DMS79 (cell line): ENCODE results near the gene CHCHD2.
"Not testable (repeated sequence)": the region's sequence is repeated elsewhere in the genome, so short reads cannot be mapped to it uniquely, and the experiment has no call there.

Experiments
- DNase-seq: peaks from one replicate; lab custom pipeline; 2025; lab: John Stamatoyannopoulos, UW

The CHCHD2 gene

DNA sequence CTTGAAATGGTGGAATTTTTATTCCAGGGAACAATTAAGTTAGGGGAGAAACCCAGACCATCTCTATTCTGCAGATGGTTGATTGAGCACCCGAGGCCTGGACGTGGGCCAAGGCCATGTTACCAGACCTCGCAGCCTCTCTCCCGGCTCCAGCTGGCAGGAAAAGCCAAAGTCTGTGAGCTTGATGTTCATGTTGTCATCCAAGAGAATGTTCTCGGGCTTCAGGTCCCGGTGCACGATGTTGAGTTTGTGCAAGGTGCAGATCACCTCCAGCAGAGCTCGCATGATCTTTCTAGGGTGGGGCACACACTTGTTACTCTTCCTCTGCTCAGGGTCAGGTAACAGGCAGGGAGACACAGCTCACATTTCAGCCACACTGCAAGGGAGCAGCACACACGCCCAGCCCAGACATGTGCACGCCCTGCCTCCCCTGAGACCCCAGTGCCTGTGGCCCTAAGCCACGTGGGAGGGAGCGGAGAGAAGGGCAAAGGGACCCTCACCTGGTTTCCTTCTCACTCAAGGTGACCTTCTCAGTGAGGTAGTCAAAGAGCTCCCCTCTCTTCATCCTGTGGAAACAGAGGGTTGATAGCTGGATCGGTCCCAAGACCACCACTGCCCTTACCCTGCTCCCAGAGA is 23.0 kb downstream of the CHCHD2 start:
- DNase-seq = peak; percentile 62

GRCh38 chr7:56081626-56082340 is 24.5 kb downstream of the CHCHD2 start:
- DNase-seq = no peak

GRCh38 chr7:56080726-56081435 is 25.4 kb downstream of the CHCHD2 start:
- DNase-seq = not testable (repeated sequence)

- peak; percentile 82 for DNase-seq
Observed at GRCh38 chr7:56079450-56080185, 26.7 kb downstream of the CHCHD2 start.

DNA sequence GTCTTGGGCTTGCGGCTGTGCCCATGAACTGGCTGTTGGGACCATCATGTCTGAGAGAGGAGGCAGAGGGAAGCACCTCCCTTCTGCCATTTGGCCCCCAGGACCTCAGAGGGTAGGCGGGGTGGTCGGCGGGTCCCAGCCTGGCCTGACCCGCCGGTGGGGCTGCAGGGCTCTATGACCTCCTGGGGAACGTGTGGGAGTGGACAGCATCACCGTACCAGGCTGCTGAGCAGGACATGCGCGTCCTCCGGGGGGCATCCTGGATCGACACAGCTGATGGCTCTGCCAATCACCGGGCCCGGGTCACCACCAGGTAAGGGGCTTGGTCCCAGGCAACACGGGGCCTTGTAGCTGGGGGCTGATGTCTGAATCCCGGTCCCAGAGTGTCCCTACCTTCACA is 28.1 kb downstream of the CHCHD2 start:
- DNase-seq = no peak

- no peak for DNase-seq
Observed at GRCh38 chr7:56077681-56078080, 28.6 kb downstream of the CHCHD2 start.

DNA sequence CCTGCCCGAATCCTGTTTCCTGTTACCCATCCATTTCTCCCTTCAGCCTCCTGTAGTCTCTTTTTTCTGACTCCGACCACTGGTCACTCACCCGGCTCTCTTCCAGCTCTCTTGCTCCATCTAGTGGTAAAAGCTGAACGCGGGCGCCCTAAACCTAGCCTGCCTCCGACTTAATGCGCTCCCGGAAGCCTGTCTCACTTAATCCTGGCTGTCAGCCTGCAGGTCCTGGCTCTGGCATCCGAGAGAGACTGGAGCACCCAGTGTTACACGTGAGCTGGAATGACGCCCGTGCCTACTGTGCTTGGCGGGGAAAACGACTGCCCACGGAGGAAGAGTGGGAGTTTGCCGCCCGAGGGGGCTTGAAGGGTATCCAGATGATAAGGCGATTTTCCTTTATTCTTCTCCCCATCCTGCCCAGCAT is 31.9 kb downstream of the CHCHD2 start:
- peak; percentile 28 for DNase-seq

GRCh38 chr7:56066376-56066775 is 39.9 kb downstream of the CHCHD2 start:
- DNase-seq = not testable (repeated sequence)

GRCh38 chr7:56063882-56064625 is 42.2 kb downstream of the CHCHD2 start, which contains the start of gene SUMF2:
Gene SUMF2 (plus strand): TSS chr7:56064286. CDS start chr7:56064312, 26 bp downstream.
- peak; percentile 68 for DNase-seq

GRCh38 chr7:56063500-56063881 is 42.8 kb downstream of the CHCHD2 start:
- DNase-seq = no peak

GRCh38 chr7:56062382-56062781 is 43.9 kb downstream of the CHCHD2 start:
- no peak for DNase-seq

DNA sequence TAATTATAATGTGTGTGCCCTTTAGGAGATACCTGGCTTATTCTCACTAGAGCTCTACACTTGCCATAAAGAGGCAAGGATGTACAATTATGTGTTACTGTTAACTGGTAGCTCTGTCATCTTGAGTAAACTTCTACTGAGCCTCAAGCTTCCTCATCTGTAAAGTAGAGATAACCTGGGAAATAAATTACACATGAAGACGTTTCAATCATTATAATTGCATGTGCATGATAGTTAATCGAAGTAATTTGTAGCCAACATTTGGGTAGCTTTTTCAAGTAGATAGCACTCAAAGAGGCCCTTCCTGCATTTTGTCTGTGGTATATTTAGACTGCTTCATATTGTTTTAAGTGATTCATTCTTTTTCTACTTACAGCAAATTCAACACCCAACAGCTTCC is 52.3 kb downstream of the CHCHD2 start:
- DNase-seq = no peak

DNA sequence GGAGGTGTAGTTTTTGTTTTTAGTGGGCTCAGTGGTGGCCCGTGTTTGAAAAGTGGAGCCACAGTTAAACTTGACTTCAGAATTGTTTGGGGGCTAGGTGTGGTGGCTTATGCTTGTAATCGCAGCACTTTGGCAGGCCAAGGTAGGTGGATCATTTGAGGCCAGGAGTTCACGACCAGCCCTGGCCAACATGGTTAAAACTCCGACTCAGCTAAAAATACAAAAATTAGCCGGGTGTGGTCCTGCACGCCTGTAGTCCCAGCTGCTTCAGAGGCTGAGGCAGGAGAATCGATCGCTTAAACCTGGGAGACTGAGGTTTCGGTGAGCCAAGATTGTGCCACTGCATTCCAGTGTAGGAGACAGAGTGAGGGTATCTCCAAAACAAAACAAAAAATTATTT is 52.9 kb downstream of the CHCHD2 start:
- no peak for DNase-seq
